ENCODE data around the gene TMEM91. TPM values are rescaled to one million over a fixed set of nuclear protein-coding genes. Genes with fewer than 3 reads are reported as not detected.

TMEM91 gene
- total RNA-seq, 1 donor from 2014 or later, result 8.1 TPM

- H3K4me3 Mint-ChIP-seq, result no peak overlapping the region
- DNase-seq (ENCODE audit: extremely low spot score, unreplicated experiment), result no peak
- no peak overlapping the region for H3K27ac Mint-ChIP-seq
- H3K27me3 Mint-ChIP-seq, result no peaks in the 10 kb centered on the region
- TF ChIP-seq, protein P1, sequence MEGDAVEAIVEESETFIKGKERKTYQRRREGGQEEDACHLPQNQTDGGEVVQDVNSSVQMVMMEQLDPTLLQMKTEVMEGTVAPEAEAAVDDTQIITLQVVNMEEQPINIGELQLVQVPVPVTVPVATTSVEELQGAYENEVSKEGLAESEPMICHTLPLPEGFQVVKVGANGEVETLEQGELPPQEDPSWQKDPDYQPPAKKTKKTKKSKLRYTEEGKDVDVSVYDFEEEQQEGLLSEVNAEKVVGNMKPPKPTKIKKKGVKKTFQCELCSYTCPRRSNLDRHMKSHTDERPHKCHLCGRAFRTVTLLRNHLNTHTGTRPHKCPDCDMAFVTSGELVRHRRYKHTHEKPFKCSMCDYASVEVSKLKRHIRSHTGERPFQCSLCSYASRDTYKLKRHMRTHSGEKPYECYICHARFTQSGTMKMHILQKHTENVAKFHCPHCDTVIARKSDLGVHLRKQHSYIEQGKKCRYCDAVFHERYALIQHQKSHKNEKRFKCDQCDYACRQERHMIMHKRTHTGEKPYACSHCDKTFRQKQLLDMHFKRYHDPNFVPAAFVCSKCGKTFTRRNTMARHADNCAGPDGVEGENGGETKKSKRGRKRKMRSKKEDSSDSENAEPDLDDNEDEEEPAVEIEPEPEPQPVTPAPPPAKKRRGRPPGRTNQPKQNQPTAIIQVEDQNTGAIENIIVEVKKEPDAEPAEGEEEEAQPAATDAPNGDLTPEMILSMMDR (conservative IDR thresholded peaks at IDR 0.05), result no peak
- H3K36me3 Mint-ChIP-seq, result no peaks in the 10 kb centered on the region
- peaks cover 10% of the 10 kb centered on the region for H3K4me1 Mint-ChIP-seq (ENCODE audit: unreplicated experiment)
- H3K9me3 Mint-ChIP-seq, result no peaks in the 10 kb centered on the region
Measured at GRCh38 chr19:41391618-41392017, 15.3 kb downstream of the TMEM91 start.

- TF ChIP-seq, protein P1 (conservative IDR thresholded peaks at IDR 0.05), result no peak
- Mint-ChIP-seq H3K4me1 (ENCODE audit: unreplicated experiment) (peaks cover 15% of the 10 kb centered on the region), H3K4me3 (no peak overlapping the region), H3K9me3 (no peaks in the 10 kb centered on the region), H3K27me3 (no peaks in the 10 kb centered on the region), H3K27ac (no peak overlapping the region), H3K36me3 (no peaks in the 10 kb centered on the region)
- DNase-seq (ENCODE audit: extremely low spot score, unreplicated experiment), result no peak
Measured at GRCh38 chr19:41392775-41393174, 16.4 kb downstream of the TMEM91 start.

DNA sequence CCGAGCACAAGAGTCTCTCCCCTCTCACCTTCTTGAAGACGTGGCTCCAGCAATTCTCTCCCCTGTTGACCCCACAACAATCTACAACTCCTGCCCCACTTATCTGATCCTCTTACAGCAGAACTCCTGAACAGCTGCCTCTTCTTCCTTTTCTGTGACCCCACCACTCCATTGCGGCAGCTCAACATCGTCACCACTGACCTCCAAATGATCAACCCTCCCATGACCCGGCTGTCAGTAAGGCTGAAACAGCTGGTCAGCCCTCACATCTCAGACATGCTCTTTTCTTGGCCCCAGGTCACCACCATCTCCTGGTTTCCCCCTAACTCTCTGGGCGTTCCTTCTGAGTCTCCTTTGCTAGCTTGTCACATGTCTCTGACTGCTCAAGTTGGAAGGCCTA is 19.0 kb downstream of the TMEM91 start:
- no peak for DNase-seq (ENCODE audit: extremely low spot score, unreplicated experiment)
- Mint-ChIP-seq H3K27me3 (no peaks in the 10 kb centered on the region), H3K27ac (peak overlapping the region; percentile 48), H3K9me3 (no peaks in the 10 kb centered on the region), H3K4me1 (ENCODE audit: unreplicated experiment) (peaks cover 26% of the 10 kb centered on the region), H3K36me3 (no peaks in the 10 kb centered on the region), H3K4me3 (peak overlapping the region; percentile 47)
- TF ChIP-seq, protein P1 (conservative IDR thresholded peaks at IDR 0.05), result no peak

DNA sequence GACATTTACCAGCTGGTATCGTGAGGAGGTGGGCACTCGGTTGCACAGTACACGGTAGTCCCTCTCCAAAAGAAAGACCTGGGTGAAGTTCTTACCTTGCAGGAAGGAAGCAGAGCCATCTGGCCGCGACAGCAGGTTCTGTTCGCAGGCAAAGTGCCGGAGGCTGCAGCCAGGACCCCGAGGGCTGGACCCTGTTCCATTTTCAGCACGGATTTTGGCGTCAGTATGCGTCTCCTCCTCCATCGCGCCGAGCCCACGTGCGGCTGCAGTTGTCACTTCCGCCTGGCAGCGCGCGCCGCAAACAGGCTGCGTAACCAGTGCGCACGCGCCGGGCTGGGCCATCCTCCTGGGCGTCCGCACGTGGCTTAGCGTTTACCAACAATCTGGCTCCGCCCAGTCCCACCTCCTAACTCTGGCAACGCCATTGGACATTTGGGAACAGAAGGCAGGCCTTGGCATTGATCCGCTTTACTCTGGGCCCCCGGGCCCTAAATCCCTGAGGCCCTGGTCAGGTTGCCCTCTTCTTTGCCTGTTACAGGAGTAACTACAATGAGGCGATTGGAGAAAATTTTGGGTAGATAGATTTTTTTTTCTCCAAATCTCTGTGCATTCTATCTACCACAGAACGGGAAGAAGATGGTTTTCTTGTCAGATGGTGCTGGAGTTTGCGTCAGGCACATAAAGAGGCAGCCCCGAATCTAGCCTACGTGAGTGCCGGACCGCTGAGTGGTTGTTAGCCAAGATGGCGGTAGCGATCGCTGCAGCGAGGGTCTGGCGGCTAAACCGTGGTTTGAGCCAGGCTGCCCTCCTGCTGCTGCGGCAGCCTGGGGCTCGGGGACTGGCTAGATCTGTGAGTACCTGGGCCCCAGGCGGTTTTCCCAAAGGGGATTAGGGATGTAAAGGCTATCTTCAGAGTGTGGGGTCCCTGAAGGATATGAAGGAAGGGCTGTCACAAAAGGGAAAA is 21.0 kb downstream of the TMEM91 start, which contains the start of the genes BCKDHA and EXOSC5:
Gene BCKDHA (plus strand): TSS at position 733 of the 964 bp plus-strand sequence. CDS start 10 bp downstream, at position 743.
Gene EXOSC5 (minus strand): TSS at position 274 of the 964 bp plus-strand sequence. CDS start 31 bp downstream, at position 243.
- Mint-ChIP-seq H3K9me3 (no peaks in the 10 kb centered on the region), H3K27me3 (no peaks in the 10 kb centered on the region), H3K4me3 (peak within 1 kb of the TSS; percentile 99), H3K4me1 (ENCODE audit: unreplicated experiment) (peaks cover 26% of the 10 kb centered on the region), H3K36me3 (no peaks in the 10 kb centered on the region), H3K27ac (peak within 1 kb of the TSS; percentile 100)
- TF ChIP-seq, protein P1 (conservative IDR thresholded peaks at IDR 0.05), result no peak
- DNase-seq (ENCODE audit: extremely low spot score, unreplicated experiment), result peak; percentile 99

- no peaks in the 10 kb centered on the region for H3K27me3 Mint-ChIP-seq
Measured at GRCh38 chr19:41398050-41398418, 21.7 kb downstream of the TMEM91 start.

More at GRCh38 chr19:41398050-41398418, 21.7 kb downstream of the TMEM91 start:
- H3K27ac Mint-ChIP-seq, result peak overlapping the region; percentile 100
- H3K4me3 Mint-ChIP-seq, result peak overlapping the region; percentile 99
- H3K9me3 Mint-ChIP-seq, result no peaks in the 10 kb centered on the region
- TF ChIP-seq, protein P1 (conservative IDR thresholded peaks at IDR 0.05), result no peak
- no peak for DNase-seq (ENCODE audit: extremely low spot score, unreplicated experiment)
- H3K36me3 Mint-ChIP-seq, result no peaks in the 10 kb centered on the region
- peaks cover 26% of the 10 kb centered on the region for H3K4me1 Mint-ChIP-seq (ENCODE audit: unreplicated experiment)
